GM12892 (cell line): Measurements from ENCODE around the gene FHL2.

ENCODE experiments used
- POLR2A ChIP-seq: IDR thresholded peaks from 2 replicates; pipeline ENCODE4 v1.6.1; 2011; ENCODE audit warnings: low read depth, low read length, control low read depth
- POLR2AphosphoS5 ChIP-seq: IDR thresholded peaks from 2 replicates; pipeline ENCODE4 v1.6.1; 2011; ENCODE audit warnings: low read depth, low read length, control low read depth
- TAF1 ChIP-seq: IDR thresholded peaks from 2 replicates; pipeline ENCODE4 v1.6.1; 2011; ENCODE audit warnings: low read depth, mild to moderate bottlenecking, control low read depth, low read length, borderline replicate concordance

GRCh38 chr2:105361102-105361889, 37.6 kb downstream of the FHL2 start:
- TF ChIP-seq POLR2A (no peak), POLR2AphosphoS5 (no peak), TAF1 (no peak)
